HepG2 (cell line): ENCODE results near the gene HCFC1R1. TPM values are rescaled to one million over a fixed set of nuclear protein-coding genes. Genes with fewer than 3 reads are reported as not detected.
A peak's percentile ranks its signal among the peaks of the same experiment; 100 is the strongest.

Source experiments
- AKNA ChIP-seq: sonication (generic); formaldehyde crosslinking; IDR thresholded peaks from 2 replicates; pipeline ENCODE4 v1.4.0; 2020; ENCODE audit warnings: missing genetic modification reagents, borderline replicate concordance
- BHLHE40 ChIP-seq: IDR thresholded peaks from 2 replicates; pipeline ENCODE4 v1.6.1; 2011; ENCODE audit warnings: low read length, improper control_type of control experiment
- DRAP1 ChIP-seq: IDR thresholded peaks from 2 replicates; pipeline ENCODE4 v1.6.1; 2016; ENCODE audit warnings: missing genetic modification reagents, missing compliant biosample characterization
- GABPA ChIP-seq, 2 experiments: IDR thresholded peaks; 2 replicates each; pipeline ENCODE4 v1.6.1; 2011 to 2016; ENCODE audit warnings: low read depth in 2 of 2, low read length in 1 of 2, missing biosample characterization in 1 of 2, missing genetic modification characterization in 1 of 2
- HDAC6 ChIP-seq: fragments of 200-600 bp; sonication (generic); IDR thresholded peaks from 2 replicates; pipeline ENCODE4 v1.7.0; 2017; ENCODE audit warnings: mild to moderate bottlenecking, antibody characterized with exemption, low read length, low read depth
- HIVEP1 ChIP-seq: sonication (generic); formaldehyde crosslinking; IDR thresholded peaks from 2 replicates; pipeline ENCODE4 v1.4.0; 2020; ENCODE audit warnings: mild to moderate bottlenecking, missing genetic modification reagents
- JUNB ChIP-seq: sonication (generic); formaldehyde crosslinking; IDR thresholded peaks from 2 replicates; pipeline ENCODE4 v1.8.0; 2022; ENCODE audit warnings: missing genetic modification reagents, mild to moderate bottlenecking, borderline replicate concordance
- NFIB ChIP-seq: sonication (generic); formaldehyde crosslinking; IDR thresholded peaks from 2 replicates; pipeline ENCODE4 v1.9.0; 2021; ENCODE audit warnings: missing genetic modification reagents, mild to moderate bottlenecking, borderline replicate concordance
- REXO4 ChIP-seq: sonication (generic); formaldehyde crosslinking; IDR thresholded peaks from 2 replicates; pipeline ENCODE4 v1.8.0; 2022; ENCODE audit warnings: missing genetic modification reagents, mild to moderate bottlenecking, borderline replicate concordance
- SETDB1 ChIP-seq: sonication (generic); formaldehyde crosslinking; IDR thresholded peaks from 2 replicates; pipeline ENCODE4 v1.5.1; 2020; ENCODE audit warnings: missing genetic modification reagents, mild to moderate bottlenecking, borderline replicate concordance
- SNRNP70 ChIP-seq: fragments of 200-400 bp; formaldehyde crosslinking; IDR thresholded peaks from 2 replicates; pipeline ENCODE4 v1.6.1; 2017; ENCODE audit warnings: mild to moderate bottlenecking, low read depth, low read length, moderate library complexity
- SRSF4 ChIP-seq: fragments of 200-400 bp; formaldehyde crosslinking; IDR thresholded peaks from one replicate; pipeline ENCODE4 v1.6.1; 2018; ENCODE audit warnings: mild to moderate bottlenecking, low read depth, low read length, moderate library complexity; ENCODE audit not compliant: poor library complexity, severe bottlenecking
- TFDP2 ChIP-seq: sonication (generic); formaldehyde crosslinking; IDR thresholded peaks from 2 replicates; pipeline ENCODE4 v1.4.0; 2020; ENCODE audit warnings: missing genetic modification reagents
- TIGD3 ChIP-seq: sonication (generic); formaldehyde crosslinking; IDR thresholded peaks from 2 replicates; pipeline ENCODE4 v1.5.1; 2020; ENCODE audit warnings: mild to moderate bottlenecking, missing genetic modification reagents, borderline replicate concordance
- ZNF503 ChIP-seq: sonication (generic); formaldehyde crosslinking; IDR thresholded peaks from 2 replicates; pipeline ENCODE4 v1.4.0; 2020; ENCODE audit warnings: missing genetic modification reagents
- ZNF780A ChIP-seq: sonication (generic); formaldehyde crosslinking; IDR thresholded peaks from 2 replicates; pipeline ENCODE4 v1.8.0; 2022; ENCODE audit warnings: mild to moderate bottlenecking, missing genetic modification reagents, moderate library complexity
- polyA plus RNA-seq, 8 experiments: library from polyadenylated mRNA; depleted of rRNA in 3 of 8; stranded (reverse) in 7 of 8; unstranded in 1 of 8; fragments of >200 nt; fragmentation: Illumina TruSeq in 4 of 8; extraction: Trizol in 4 of 8; gene quantifications; 2 replicates each; pipeline versions ENCODE4 v1.2.1 to v1.2.3, GENCODE V29; 2011 to 2016; ENCODE audit warnings: low read depth in 4 of 8, missing spikeins in 1 of 8, mixed read lengths in 1 of 8; ENCODE audit not compliant: insufficient read depth in 1 of 8
- total RNA-seq, 5 experiments: library from RNA; depleted of rRNA; stranded (reverse); fragments of >200 nt; fragmentation: Illumina TruSeq; extraction: Trizol; gene quantifications; 2 replicates each; pipeline ENCODE4 v1.2.3, GENCODE V29; 2016; ENCODE audit warnings: low read depth in 1 of 5

Gene HCFC1R1
- total and polyA plus RNA-seq, 2 of the 13 experiments (the other 11 are each of a cell fraction or from before 2014, with no cell fraction given) = 13.8 to 16.1 TPM

GRCh38 chr16:3023669-3024478, at the start of gene HCFC1R1, which contains the start of gene THOC6 (continued):
- TF ChIP-seq AKNA (CRISPR knock-in tag) = 0 out of 2 replicates have a peak, but pooled peaks have one; percentile 20
- TF ChIP-seq ZNF780A (CRISPR knock-in tag) = no peak; the same call in 1 of the 2 replicates
- no peak for TF ChIP-seq SETDB1
- TF ChIP-seq HIVEP1 = 0 out of 2 replicates have a peak, but pooled peaks have one; percentile 71
- TF ChIP-seq SRSF4 = peak; percentile 69
- TF ChIP-seq JUNB (CRISPR knock-in tag) = peak; percentile 41; the same call in 1 of the 2 replicates
- no peak; the same call in none of the 2 replicates for TF ChIP-seq ZNF503 (CRISPR knock-in tag)
- peak; percentile 90 for TF ChIP-seq TFDP2 (CRISPR knock-in tag)
- peak; percentile 40; the same call in 1 of the 2 replicates for TF ChIP-seq DRAP1 (CRISPR knock-in tag)
- no peak for TF ChIP-seq HDAC6
- TF ChIP-seq GABPA (IDR thresholded peaks at IDR 0.05; ENCODE audit: low read depth, low read length) = peak; percentile 59
- peak; percentile 89 for TF ChIP-seq GABPA (CRISPR knock-in tag; IDR thresholded peaks at IDR 0.05; ENCODE audit: low read depth)
- no peak for TF ChIP-seq REXO4 (CRISPR knock-in tag)
- peak; percentile 70 for TF ChIP-seq BHLHE40
- peak; percentile 68 for TF ChIP-seq TIGD3 (CRISPR knock-in tag)
- TF ChIP-seq SNRNP70 = no peak
- no peak for TF ChIP-seq NFIB (CRISPR knock-in tag)
